ENCODE measurements around the gene UBE2E3. TPM values are rescaled to one million over a fixed set of nuclear protein-coding genes. Genes with fewer than 3 reads are reported as not detected.
A peak's percentile ranks its signal among the peaks of the same experiment; 100 is the strongest.

Gene UBE2E3
- total RNA-seq, 3 donors from 2014 or later, result 48.3 to 63.6 (median 52.8) TPM

- H3K9me3 ChIP-seq, result no peaks in the 10 kb centered on the region
- H3K4me1 ChIP-seq (ENCODE audit: low read depth), result peaks cover 2% of the 10 kb centered on the region
- peak; percentile 72 for ATAC-seq
- TF ChIP-seq CTCF (IDR thresholded peaks at IDR 0.05), result no peak
- DNase-seq, result peak in 1 of 3 donors; percentile 4
- intact Hi-C loops (cut with DNase I, micrococcal nuclease), result no loop called here
- H3K36me3 ChIP-seq (ENCODE audit: low read depth), result no peaks in the 10 kb centered on the region
- no peak overlapping the region for H3K4me3 ChIP-seq
These were observed 28.0 kb downstream of the UBE2E3 start for GRCh38 chr2:181008407-181008806.

GRCh38 chr2:181021199-181021789 lies 40.9 kb downstream of the UBE2E3 start:
- H3K9me3 ChIP-seq, result no peaks in the 10 kb centered on the region
- H3K4me3 ChIP-seq, result no peak overlapping the region
- no peak for DNase-seq
- no peak for ATAC-seq
- TF ChIP-seq CTCF (IDR thresholded peaks at IDR 0.05), result no peak
- H3K4me1 ChIP-seq (ENCODE audit: low read depth), result no peaks in the 10 kb centered on the region
- H3K36me3 ChIP-seq (ENCODE audit: low read depth), result no peaks in the 10 kb centered on the region
- intact Hi-C loops (cut with DNase I, micrococcal nuclease), result no loop called here

- no peak for TF ChIP-seq CTCF (IDR thresholded peaks at IDR 0.05)
- ATAC-seq (no peak), DNase-seq (no peak)
- no peaks in the 10 kb centered on the region for H3K36me3 ChIP-seq (ENCODE audit: low read depth)
- H3K4me1 ChIP-seq (ENCODE audit: low read depth), result no peaks in the 10 kb centered on the region
- intact Hi-C loops (cut with DNase I, micrococcal nuclease), result no loop called here
- H3K9me3 ChIP-seq, result no peaks in the 10 kb centered on the region
- H3K4me3 ChIP-seq, result no peak overlapping the region
These were observed 42.2 kb downstream of the UBE2E3 start for GRCh38 chr2:181022652-181023051.

- ATAC-seq (no peak), DNase-seq (no peak)
- Histone ChIP-seq H3K36me3 (ENCODE audit: low read depth) (no peaks in the 10 kb centered on the region), H3K4me3 (no peak overlapping the region), H3K4me1 (ENCODE audit: low read depth) (no peaks in the 10 kb centered on the region), H3K9me3 (no peaks in the 10 kb centered on the region)
- intact Hi-C loops (cut with DNase I, micrococcal nuclease), result no loop called here
- TF ChIP-seq CTCF (IDR thresholded peaks at IDR 0.05), result no peak
These were observed 44.6 kb downstream of the UBE2E3 start for GRCh38 chr2:181025004-181025403.

- no peaks in the 10 kb centered on the region for H3K9me3 ChIP-seq
- no peak for ATAC-seq
- intact Hi-C loops (cut with DNase I, micrococcal nuclease), result no loop called here
- H3K36me3 ChIP-seq (ENCODE audit: low read depth), result no peaks in the 10 kb centered on the region
- no peak for DNase-seq
- no peak overlapping the region for H3K4me3 ChIP-seq
- H3K4me1 ChIP-seq (ENCODE audit: low read depth), result no peaks in the 10 kb centered on the region
- TF ChIP-seq CTCF (IDR thresholded peaks at IDR 0.05), result no peak
These were observed 56.0 kb downstream of the UBE2E3 start for GRCh38 chr2:181036445-181036844.

Data from mucosa of descending colon (tissue), 3 donors.